SU-DHL-6 (cell line): ENCODE results near the gene SH2D5.

Experiments used
- EZH2phosphoT487 ChIP-seq: fragments of 200-600 bp; sonication (generic), shearing (Covaris generic); conservative IDR thresholded peaks from 2 replicates; pipeline ENCODE4 v1.6.1; 2018; ENCODE audit warnings: mild to moderate bottlenecking, antibody characterized with exemption, low read length, moderate library complexity, mixed read lengths
- TF ChIP-seq, protein P1 (sequence below): fragments of 200-600 bp; sonication (generic); IDR thresholded peaks from one replicate; pipeline ENCODE4 v1.5.1; 2017; ENCODE audit warnings: antibody characterized with exemption, mild to moderate bottlenecking, low read length, moderate library complexity; ENCODE audit not compliant: insufficient read depth, poor library complexity, severe bottlenecking

DNA sequence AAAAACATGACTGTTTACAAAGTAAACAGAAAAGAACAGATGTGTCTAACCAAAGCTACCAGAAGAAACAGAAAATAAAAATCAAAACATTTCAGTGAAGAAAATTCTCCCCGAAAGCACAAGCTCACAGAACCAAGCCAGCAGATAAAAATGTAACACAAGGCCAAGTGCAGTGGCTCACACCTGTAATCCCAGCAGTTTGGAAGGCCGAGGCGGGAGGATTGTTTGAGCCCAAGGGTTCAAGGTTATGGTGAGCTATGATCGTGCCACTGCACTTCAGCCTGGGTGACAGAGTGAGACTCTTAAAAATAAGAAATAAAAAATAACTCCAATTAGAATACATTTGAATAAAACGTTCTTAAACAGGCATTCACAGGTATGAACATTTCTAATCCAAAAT, 52.2 kb downstream of the SH2D5 start:
- TF ChIP-seq, protein P1, sequence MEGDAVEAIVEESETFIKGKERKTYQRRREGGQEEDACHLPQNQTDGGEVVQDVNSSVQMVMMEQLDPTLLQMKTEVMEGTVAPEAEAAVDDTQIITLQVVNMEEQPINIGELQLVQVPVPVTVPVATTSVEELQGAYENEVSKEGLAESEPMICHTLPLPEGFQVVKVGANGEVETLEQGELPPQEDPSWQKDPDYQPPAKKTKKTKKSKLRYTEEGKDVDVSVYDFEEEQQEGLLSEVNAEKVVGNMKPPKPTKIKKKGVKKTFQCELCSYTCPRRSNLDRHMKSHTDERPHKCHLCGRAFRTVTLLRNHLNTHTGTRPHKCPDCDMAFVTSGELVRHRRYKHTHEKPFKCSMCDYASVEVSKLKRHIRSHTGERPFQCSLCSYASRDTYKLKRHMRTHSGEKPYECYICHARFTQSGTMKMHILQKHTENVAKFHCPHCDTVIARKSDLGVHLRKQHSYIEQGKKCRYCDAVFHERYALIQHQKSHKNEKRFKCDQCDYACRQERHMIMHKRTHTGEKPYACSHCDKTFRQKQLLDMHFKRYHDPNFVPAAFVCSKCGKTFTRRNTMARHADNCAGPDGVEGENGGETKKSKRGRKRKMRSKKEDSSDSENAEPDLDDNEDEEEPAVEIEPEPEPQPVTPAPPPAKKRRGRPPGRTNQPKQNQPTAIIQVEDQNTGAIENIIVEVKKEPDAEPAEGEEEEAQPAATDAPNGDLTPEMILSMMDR, result no peak
- no peak for TF ChIP-seq EZH2phosphoT487
